Posterior vena cava (tissue), 2 donors: ENCODE measurements around the gene TREX2. TPM values are rescaled to one million over a fixed set of nuclear protein-coding genes. Genes with fewer than 3 reads are reported as not detected.
A peak's percentile ranks its signal among the peaks of the same experiment; 100 is the strongest.

Experiments used
- DNase-seq: peaks from one replicate; pipeline ENCODE4 v3.0.0-alpha.2; 2020; ENCODE audit warnings: low spot score
- intact Hi-C, 2 donors: fragments of 100-400 bp; cut with DNase I; formaldehyde crosslinking; loops; one replicate each; pipeline versions ENCODE4 v1.14.1 to v1.14.2; 2022 to 2023
- total RNA-seq, 2 donors: library from RNA; stranded (reverse); fragmentation: NEBNext Ultra II Directional; extraction: Animal tissue kit (Norgen Biotek cat#: 25700); gene quantifications; one replicate each; pipeline ENCODE4 v1.2.1, GENCODE V29; 2021
- donor health status: DM: yes; HTN: yes; CAD: no.
- donor health status: DM: yes; HTN: yes; CAD: no.

The TREX2 gene
- total RNA-seq, 2 donors from 2014 or later = 0.48 to 1.9 TPM

GRCh38 chrX:153458476-153458875 is 12.6 kb upstream of the TREX2 start:
- DNase-seq = no peak
- intact Hi-C loops = no loop called here

GRCh38 chrX:153457827-153458466 is 12.1 kb upstream of the TREX2 start:
- no peak for DNase-seq
- intact Hi-C loops = no loop called here

GRCh38 chrX:153457136-153457825 is 11.4 kb upstream of the TREX2 start:
- DNase-seq = no peak
- intact Hi-C loops = no loop called here

- no peak for DNase-seq
- intact Hi-C loops = no loop called here
These were observed 10.8 kb upstream of the TREX2 start for GRCh38 chrX:153456704-153457103.

GRCh38 chrX:153456161-153456560 is 10.3 kb upstream of the TREX2 start:
- no peak for DNase-seq
- intact Hi-C loops = no loop called here

GRCh38 chrX:153455571-153455970 is 9.7 kb upstream of the TREX2 start:
- intact Hi-C loops = no loop called here
- DNase-seq = no peak

- DNase-seq = no peak
- intact Hi-C loops = no loop called here
These were observed 9.2 kb upstream of the TREX2 start for GRCh38 chrX:153454901-153455550.

- intact Hi-C loops = no loop called here
- peak; percentile 62 for DNase-seq
These were observed 5.1 kb upstream of the TREX2 start for GRCh38 chrX:153450949-153451277.

- peak; percentile 72 for DNase-seq
- intact Hi-C loops = no loop called here
These were observed 4.5 kb upstream of the TREX2 start for GRCh38 chrX:153450114-153450948.

- intact Hi-C loops = loop anchor here in 1 of 2 donors (10.0 kb wide), 1 partner anchor 415 kb away; no protein-coding TSS in a partner anchor
- DNase-seq = peak; percentile 69
These were observed 3.7 kb upstream of the TREX2 start for GRCh38 chrX:153449368-153450113.

GRCh38 chrX:153448556-153449367 is 2.9 kb upstream of the TREX2 start:
- peak; percentile 54 for DNase-seq
- intact Hi-C loops = loop anchor here in 1 of 2 donors (10.0 kb wide), 1 partner anchor 414 kb away; no protein-coding TSS in a partner anchor

GRCh38 chrX:153447581-153447960 is 1.7 kb upstream of the TREX2 start:
- no peak for DNase-seq
- intact Hi-C loops = loop anchor here in 1 of 2 donors (10.0 kb wide), 1 partner anchor 413 kb away; no protein-coding TSS in a partner anchor

- intact Hi-C loops = loop anchor here in 1 of 2 donors (10.0 kb wide), 1 partner anchor 412 kb away; no protein-coding TSS in a partner anchor
- DNase-seq = peak; percentile 69
These were observed 1.2 kb upstream of the TREX2 start for GRCh38 chrX:153446950-153447580.

GRCh38 chrX:153446636-153446936 is 730 bp upstream of the TREX2 start:
- intact Hi-C loops = loop anchor here in 1 of 2 donors (10.0 kb wide), 1 partner anchor 412 kb away; no protein-coding TSS in a partner anchor
- DNase-seq = peak; percentile 68

GRCh38 chrX:153445106-153445855 is 575 bp downstream of the TREX2 start:
- intact Hi-C loops = loop anchor here in 1 of 2 donors (10.0 kb wide), 1 partner anchor 410 kb away; no protein-coding TSS in a partner anchor
- peak; percentile 68 for DNase-seq

GRCh38 chrX:153444333-153445011 is 1.4 kb downstream of the TREX2 start:
- peak; percentile 68 for DNase-seq
- intact Hi-C loops = loop anchor here in 1 of 2 donors (10.0 kb wide), 1 partner anchor 410 kb away; no protein-coding TSS in a partner anchor
